BE2C (cell line): ENCODE measurements around the gene PFN3.
A peak's percentile ranks its signal among the peaks of the same experiment; 100 is the strongest.

Experiments used
- DNase-seq: peaks from one replicate; pipeline ENCODE4 v3.0.0-alpha.2; 2020
- H3K27me3 ChIP-seq: fragments of 250-450 bp; sonication (Bioruptor Pico); 2 replicates; pipeline ENCODE4 v1.5.1; 2020; ENCODE audit warnings: mild to moderate bottlenecking
- H3K36me3 ChIP-seq: fragments of 250-450 bp; sonication (Bioruptor Pico); 2 replicates; pipeline ENCODE4 v1.5.1; 2020; ENCODE audit warnings: mild to moderate bottlenecking
- H3K4me1 ChIP-seq: fragments of 250-450 bp; sonication (Bioruptor Pico); 2 replicates; pipeline ENCODE4 v1.5.1; 2020
- H3K4me3 ChIP-seq: 2 replicates; pipeline ENCODE4 v1.5.1; 2011; ENCODE audit warnings: low read depth, low read length
- H3K9me3 ChIP-seq: fragments of 250-450 bp; sonication (Bioruptor Pico); 2 replicates; pipeline ENCODE4 v1.5.1; 2020
- TF ChIP-seq, protein P1 (sequence below): IDR thresholded peaks from 2 replicates; pipeline ENCODE4 v1.5.1; 2012; ENCODE audit warnings: mild to moderate bottlenecking, low read depth, low read length

The PFN3 gene

DNA sequence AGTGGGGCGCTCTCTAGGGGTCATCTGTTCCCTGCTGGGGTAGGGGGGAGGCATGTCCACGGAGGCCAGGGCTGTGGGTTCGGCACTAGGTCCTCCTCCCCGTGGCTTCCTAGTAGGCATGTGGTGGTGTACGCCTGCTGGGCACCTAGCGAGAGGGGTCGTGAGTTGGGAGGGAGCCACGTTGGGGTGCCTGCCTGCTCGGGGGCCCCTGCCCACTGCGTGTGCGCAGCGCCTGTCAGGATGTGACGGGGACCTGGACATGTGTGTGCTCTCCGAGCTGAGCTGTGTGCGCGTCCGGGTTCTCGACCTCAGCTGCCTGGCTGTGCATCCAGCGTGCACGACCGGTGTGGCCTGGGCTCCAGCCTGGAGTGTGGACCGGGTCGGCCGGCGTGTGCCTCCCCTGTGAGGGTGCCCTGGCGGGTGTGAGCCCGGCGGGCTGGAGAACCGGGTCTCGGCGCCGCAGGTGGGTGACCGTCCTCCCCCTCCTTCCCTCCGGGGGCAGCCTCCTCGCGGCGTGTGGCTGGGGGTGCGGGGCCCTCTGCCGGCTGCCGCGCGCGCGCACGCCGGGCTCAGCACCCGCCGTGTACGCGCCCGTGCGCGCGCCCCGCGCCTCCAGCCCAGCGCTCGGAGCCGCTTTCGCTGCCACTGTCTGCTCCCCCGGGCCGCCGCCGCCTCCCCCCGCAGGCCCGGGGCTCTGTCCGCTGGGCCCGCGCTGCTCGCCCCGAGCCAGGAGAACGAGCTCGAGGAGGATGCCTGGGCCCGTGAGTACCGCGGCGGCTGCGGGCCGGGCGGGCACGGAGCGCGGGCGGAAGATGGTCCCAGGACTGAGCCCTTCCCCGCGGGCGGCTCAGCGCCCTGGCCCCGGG, 46.0 kb upstream of the PFN3 start, which contains the start of gene PRR7:
PRR7 (plus strand) TSS at position 615 of the 866 bp plus-strand sequence. CDS start 8,254 bp downstream, outside the sequence.
- Histone ChIP-seq H3K4me1 (peaks cover 19% of the 10 kb centered on the region), H3K36me3 (peaks cover 11% of the 10 kb centered on the region; the same call in 1 of the 2 replicates), H3K9me3 (no peaks in the 10 kb centered on the region), H3K4me3 (peak within 1 kb of the TSS; percentile 66), H3K27me3 (no peaks in the 10 kb centered on the region)
- TF ChIP-seq, protein P1, sequence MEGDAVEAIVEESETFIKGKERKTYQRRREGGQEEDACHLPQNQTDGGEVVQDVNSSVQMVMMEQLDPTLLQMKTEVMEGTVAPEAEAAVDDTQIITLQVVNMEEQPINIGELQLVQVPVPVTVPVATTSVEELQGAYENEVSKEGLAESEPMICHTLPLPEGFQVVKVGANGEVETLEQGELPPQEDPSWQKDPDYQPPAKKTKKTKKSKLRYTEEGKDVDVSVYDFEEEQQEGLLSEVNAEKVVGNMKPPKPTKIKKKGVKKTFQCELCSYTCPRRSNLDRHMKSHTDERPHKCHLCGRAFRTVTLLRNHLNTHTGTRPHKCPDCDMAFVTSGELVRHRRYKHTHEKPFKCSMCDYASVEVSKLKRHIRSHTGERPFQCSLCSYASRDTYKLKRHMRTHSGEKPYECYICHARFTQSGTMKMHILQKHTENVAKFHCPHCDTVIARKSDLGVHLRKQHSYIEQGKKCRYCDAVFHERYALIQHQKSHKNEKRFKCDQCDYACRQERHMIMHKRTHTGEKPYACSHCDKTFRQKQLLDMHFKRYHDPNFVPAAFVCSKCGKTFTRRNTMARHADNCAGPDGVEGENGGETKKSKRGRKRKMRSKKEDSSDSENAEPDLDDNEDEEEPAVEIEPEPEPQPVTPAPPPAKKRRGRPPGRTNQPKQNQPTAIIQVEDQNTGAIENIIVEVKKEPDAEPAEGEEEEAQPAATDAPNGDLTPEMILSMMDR = no peak
- peak; percentile 85 for DNase-seq

DNA sequence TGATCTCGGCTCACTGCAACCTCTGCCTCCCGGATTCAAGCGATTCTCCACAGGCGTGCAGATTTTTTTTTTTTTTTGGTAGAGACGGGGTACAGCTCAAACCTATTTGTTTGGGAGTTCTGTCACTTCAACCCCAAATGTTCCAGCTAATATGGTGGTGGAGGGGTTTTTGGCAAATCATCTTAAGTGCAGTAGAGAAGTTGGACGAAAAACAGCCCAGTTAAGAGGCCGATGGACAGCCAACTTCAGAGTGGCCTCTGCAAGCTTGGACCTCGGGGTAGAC, 45.4 kb upstream of the PFN3 start:
- Histone ChIP-seq H3K36me3 (peaks cover 11% of the 10 kb centered on the region), H3K27me3 (no peaks in the 10 kb centered on the region), H3K9me3 (no peaks in the 10 kb centered on the region), H3K4me1 (peaks cover 19% of the 10 kb centered on the region), H3K4me3 (peak overlapping the region; percentile 66)
- TF ChIP-seq, protein P1 = no peak
- DNase-seq = no peak

DNA sequence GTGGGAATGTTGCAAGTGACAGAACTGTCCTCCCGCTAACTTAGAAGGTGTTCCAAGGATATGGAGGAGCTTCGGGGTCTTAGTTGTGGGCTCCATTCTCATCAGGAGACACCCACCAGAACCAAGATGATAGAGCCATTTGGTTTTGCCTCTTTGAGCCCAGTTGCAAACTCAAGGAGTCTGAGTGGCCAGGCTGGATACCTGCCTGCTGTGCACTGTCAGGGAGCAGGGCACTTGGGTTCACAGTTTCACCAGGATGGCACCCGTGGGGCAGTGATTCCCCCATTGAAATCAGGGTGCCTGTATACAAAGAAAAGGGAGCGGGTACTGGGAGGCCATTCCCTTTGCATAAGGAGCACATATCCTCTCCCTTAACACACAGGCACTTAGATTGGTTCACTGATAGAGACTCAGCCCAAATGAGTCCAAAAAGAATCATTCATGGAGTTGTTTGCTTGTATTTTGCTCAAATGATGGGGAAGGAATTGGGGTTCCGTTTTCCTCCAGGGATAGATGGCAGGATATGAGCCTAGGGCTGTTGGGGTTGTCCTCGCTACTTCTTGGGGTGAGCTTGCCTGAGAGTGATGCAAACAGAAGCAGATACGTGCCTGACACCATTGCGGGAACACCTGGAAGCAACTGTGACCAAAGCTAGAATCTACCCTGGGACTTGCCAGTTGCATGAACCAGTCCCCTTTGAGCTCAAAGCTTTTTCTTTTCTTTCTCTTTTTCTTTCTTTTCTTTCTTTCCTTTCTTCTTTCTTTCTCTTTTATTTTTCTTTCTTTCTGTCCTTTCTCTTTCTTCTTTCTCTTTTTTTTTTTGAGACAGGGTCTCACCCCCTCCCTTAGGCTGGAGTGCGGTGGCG, 44.8 kb upstream of the PFN3 start:
- Histone ChIP-seq H3K27me3 (no peaks in the 10 kb centered on the region), H3K4me3 (peak overlapping the region; percentile 66), H3K4me1 (peaks cover 21% of the 10 kb centered on the region), H3K9me3 (no peaks in the 10 kb centered on the region), H3K36me3 (peaks cover 13% of the 10 kb centered on the region)
- no peak for DNase-seq
- TF ChIP-seq, protein P1 = no peak

DNA sequence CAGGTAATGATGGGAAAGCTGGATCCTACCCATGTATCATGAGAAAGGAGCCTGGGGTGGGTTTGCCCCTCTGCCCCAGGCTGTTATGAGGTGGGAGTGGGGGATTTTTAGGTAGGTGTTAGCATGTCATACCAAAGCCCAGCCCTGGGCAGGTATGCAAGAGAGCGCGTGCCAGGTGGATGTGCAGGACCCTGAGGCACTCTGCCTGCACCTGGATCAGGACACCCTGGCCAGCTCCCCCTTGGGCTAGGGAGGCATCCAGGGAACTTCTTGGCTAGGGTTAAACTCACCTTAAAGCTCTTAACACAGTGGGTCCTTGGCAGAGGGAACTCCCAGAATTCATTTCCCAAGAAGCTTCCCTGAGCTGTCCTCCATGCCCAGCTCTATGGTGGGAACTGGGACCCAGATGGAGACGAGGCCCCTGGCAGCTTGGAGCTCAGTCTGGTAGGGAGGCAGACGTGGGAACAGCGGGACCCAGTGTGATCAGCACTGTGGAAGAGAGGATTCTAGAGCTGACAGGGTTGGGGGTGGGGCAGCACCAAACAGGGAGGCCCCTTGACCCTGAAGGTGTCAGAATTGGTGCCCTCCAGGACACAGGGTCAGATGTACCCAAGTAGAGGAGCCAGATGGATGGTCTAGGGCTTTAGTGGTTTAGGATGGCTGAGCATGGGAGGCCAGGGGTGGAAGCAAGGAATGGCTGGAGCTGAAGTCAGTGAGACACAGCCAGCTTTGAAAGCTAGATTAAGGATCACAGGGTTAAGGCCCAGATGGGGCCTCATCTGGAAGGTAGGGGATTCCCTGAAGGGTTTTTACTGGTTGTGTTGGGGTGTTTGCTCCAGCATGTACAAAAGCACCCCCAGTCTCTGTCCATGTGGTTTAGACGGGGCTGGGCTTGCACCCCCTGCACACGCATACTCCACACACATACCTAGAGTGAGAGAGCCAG, 43.9 kb upstream of the PFN3 start:
- TF ChIP-seq, protein P1 = no peak
- DNase-seq = no peak
- no peaks in the 10 kb centered on the region for H3K27me3 ChIP-seq
- H3K4me3 ChIP-seq = no peak overlapping the region
- peaks cover 23% of the 10 kb centered on the region for H3K4me1 ChIP-seq
- H3K36me3 ChIP-seq = peaks cover 16% of the 10 kb centered on the region
- no peaks in the 10 kb centered on the region for H3K9me3 ChIP-seq

DNA sequence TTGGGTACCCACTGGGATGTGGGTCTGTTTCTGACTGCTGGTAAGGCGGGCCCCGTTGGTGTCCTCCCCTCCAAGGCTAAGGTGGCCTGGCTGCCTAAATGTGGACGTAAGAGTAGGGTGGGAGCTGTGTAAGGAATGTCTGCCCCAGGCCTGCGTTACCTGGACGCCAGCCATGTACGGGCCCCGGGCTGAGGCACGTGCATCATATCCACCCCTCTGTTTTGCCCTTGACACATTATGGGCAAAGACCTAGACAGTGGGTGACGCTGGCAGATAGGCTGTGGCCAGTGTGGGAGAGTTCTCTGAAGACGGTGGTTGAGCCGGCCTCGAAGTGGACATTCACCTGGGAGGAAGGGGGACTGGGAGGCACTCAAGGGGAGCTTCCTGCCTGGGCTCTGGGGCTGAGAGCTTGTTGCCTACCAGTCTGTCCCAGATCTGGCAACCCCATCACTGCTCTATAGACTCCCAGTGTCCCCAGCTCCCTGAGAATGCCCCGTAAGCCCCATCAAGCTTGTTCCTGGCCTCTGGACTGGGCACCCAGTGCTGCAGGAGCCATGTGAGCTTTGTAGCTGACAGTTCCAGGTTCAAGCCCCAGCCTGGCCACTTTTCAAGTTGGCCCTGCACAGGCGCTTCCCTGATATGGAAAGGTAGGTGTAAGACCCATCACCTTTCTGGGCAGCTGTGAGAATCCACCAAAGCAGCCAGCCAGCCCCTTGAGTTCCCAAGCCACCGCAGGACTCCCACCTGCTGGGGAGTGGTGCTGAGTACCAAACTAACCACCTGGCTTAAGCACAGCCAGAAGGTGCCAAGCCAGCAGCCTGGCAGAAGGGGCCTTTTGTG, 42.9 kb upstream of the PFN3 start:
- Histone ChIP-seq H3K4me1 (peaks cover 12% of the 10 kb centered on the region), H3K27me3 (no peaks in the 10 kb centered on the region)
- TF ChIP-seq, protein P1 = no peak

More for the DNA sequence above, 42.9 kb upstream of the PFN3 start:
- peaks cover 24% of the 10 kb centered on the region for H3K36me3 ChIP-seq
- peak; percentile 6 for DNase-seq
- H3K9me3 ChIP-seq = no peaks in the 10 kb centered on the region
- H3K4me3 ChIP-seq = no peak overlapping the region
